Subcutaneous adipose tissue (tissue), 4 donors: Measurements from ENCODE around the gene GCM1. TPM values are rescaled to one million over a fixed set of nuclear protein-coding genes. Genes with fewer than 3 reads are reported as not detected.

Source experiments
- CTCF ChIP-seq: fragments of 450-650 bp; IDR thresholded peaks from one replicate; pipeline ENCODE4 v1.5.1; 2016; ENCODE audit warnings: low read depth, mild to moderate bottlenecking, control low read depth, antibody characterized with exemption, moderate library complexity
- small RNA-seq: library from RNA; depleted of rRNA; stranded (forward); fragments of <200 nt; gene quantifications from one replicate; pipeline ENCODE3, GENCODE V24; 2016
- total RNA-seq, 4 donors: library from RNA; depleted of rRNA; stranded (reverse); fragments of >200 nt; gene quantifications; one replicate each; pipeline ENCODE4 v1.1.0, GENCODE V29; 2016

Gene GCM1
- total RNA-seq, 4 donors from 2014 or later, result 0.16 TPM; not detected in 3

GRCh38 chr6:53090576-53090975 is 58.1 kb downstream of the GCM1 start:
- TF ChIP-seq CTCF, result no peak

- TF ChIP-seq CTCF, result no peak
These were observed 58.7 kb downstream of the GCM1 start for GRCh38 chr6:53089948-53090347.

GRCh38 chr6:53086302-53086701 is 62.3 kb downstream of the GCM1 start:
- no peak for TF ChIP-seq CTCF

- no peak for TF ChIP-seq CTCF
These were observed 67.8 kb downstream of the GCM1 start for GRCh38 chr6:53080813-53081212.

Small RNAs within 50 kb of the gene (small RNA-seq; reads per million reads assigned to genes)
- gene RN7SL244P (not detected), gene RNU6-464P (not detected)

Other genes with a start within 250 kb of the GCM1 start
- not detected for gene GSTA3, start 239.1 kb downstream of the GCM1 start, total RNA-seq
- 10 to 100 TPM; 19.8 to 30.5 (median 24.8) TPM for gene GSTA4, start 153.6 kb downstream of the GCM1 start, total RNA-seq
- 10 to 100 TPM; 17.2 to 26.2 (median 19.3) TPM for gene CILK1, start 87.0 kb downstream of the GCM1 start, total RNA-seq
- gene FBXO9, start 83.4 kb downstream of the GCM1 start, total RNA-seq, result 10 to 100 TPM; 59.0 to 74.6 (median 69.7) TPM
- 100 to 1,000 TPM; 178 to 351 (median 263) TPM for gene ELOVL5, start 200.1 kb upstream of the GCM1 start, total RNA-seq